ENCODE data around the gene NCKAP5. TPM values are rescaled to one million over a fixed set of nuclear protein-coding genes. Genes with fewer than 3 reads are reported as not detected.

NCKAP5 gene
- total RNA-seq, 1 donor from 2014 or later: 8.8 TPM

- DNase-seq (ENCODE audit: extremely low spot score in 2 of 2): no peak
- Histone ChIP-seq H3K4me3 (no peak overlapping the region), H3K9me3 (no peaks in the 10 kb centered on the region), H3K27me3 (no peaks in the 10 kb centered on the region), H3K27ac (no peak overlapping the region), H3K4me1 (no peaks in the 10 kb centered on the region), H3K36me3 (no peaks in the 10 kb centered on the region)
- TF ChIP-seq POLR2A (IDR thresholded peaks at IDR 0.05): no peak
- no peak for TF ChIP-seq POLR2AphosphoS5 (IDR thresholded peaks at IDR 0.05; ENCODE audit: insufficient read depth in 1 of 2, low read depth in 1 of 2)
- no peak for TF ChIP-seq CTCF (IDR thresholded peaks at IDR 0.05)
- intact Hi-C loops (cut with DNase I): no loop called here
Observed at GRCh38 chr2:133194362-133194655, 374.0 kb downstream of the NCKAP5 start.

DNA sequence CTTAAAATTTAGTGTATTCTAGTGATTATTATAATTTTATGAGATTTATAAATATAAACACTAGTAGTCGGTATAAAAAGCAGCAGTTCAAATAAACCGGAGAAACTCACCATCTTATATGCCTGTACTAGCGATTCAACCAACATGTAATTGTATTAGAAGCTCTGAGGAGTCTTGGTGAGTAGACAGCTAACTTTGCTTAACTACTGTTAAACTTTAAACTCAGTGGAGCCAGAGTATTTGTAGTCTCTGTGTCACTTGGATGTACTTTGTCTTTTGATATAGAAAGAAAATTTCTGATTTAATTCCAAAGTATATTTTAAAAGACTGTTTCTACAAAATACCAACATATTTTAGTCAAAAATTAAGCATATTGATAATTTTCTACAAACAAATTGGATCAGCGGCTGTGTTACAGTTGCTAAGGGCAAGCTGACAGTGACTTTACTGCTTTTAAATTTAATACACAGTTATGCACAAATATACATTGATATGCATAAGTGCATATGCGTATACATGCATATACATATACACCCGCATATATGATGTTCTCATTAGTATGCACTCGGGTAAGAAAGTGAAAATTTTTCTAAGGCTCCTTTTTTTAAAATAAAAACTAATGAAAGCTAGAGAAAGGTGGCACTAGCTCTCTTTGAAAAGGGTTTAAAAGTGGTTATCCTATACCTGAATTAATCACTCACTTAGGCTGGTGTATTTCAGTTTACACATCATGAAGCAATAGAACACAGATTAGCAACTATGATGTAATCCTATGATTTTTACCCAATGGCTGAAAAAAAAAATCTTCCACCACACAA, 374.5 kb downstream of the NCKAP5 start:
- Histone ChIP-seq H3K9me3 (no peaks in the 10 kb centered on the region), H3K4me1 (no peaks in the 10 kb centered on the region), H3K36me3 (no peaks in the 10 kb centered on the region), H3K27me3 (no peaks in the 10 kb centered on the region), H3K27ac (no peak overlapping the region), H3K4me3 (no peak overlapping the region)
- no peak for DNase-seq (ENCODE audit: extremely low spot score in 2 of 2)
- intact Hi-C loops (cut with DNase I): no loop called here
- TF ChIP-seq POLR2A (IDR thresholded peaks at IDR 0.05) (no peak), POLR2AphosphoS5 (IDR thresholded peaks at IDR 0.05; ENCODE audit: insufficient read depth in 1 of 2, low read depth in 1 of 2) (no peak), CTCF (IDR thresholded peaks at IDR 0.05) (no peak)

DNA sequence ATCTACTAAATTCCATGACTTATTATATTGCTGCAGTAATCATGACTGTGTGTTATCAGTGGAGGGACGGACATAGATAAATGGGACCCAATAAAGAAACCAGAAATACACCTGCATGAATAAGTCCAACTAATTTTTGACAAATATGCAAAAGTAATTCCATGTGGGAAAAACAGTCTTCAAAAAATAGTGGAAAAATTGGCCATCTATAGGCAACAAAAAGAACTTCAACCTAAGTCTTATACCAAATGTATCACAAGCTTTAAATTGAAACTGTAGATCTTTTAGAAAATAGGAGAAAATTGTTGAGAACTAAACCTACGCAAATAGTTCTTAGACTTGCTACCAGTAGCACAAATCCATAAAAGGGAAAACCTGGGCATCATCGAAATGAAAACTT, 376.2 kb downstream of the NCKAP5 start:
- intact Hi-C loops (cut with DNase I): no loop called here
- TF ChIP-seq POLR2AphosphoS5 (IDR thresholded peaks at IDR 0.05; ENCODE audit: insufficient read depth in 1 of 2, low read depth in 1 of 2) (no peak), CTCF (IDR thresholded peaks at IDR 0.05) (no peak), POLR2A (IDR thresholded peaks at IDR 0.05) (no peak)
- no peak for DNase-seq (ENCODE audit: extremely low spot score in 2 of 2)
- Histone ChIP-seq H3K4me3 (no peak overlapping the region), H3K9me3 (no peaks in the 10 kb centered on the region), H3K27ac (no peak overlapping the region), H3K36me3 (no peaks in the 10 kb centered on the region), H3K27me3 (no peaks in the 10 kb centered on the region), H3K4me1 (no peaks in the 10 kb centered on the region)

GRCh38 chr2:133177196-133177595, 391.1 kb downstream of the NCKAP5 start:
- Histone ChIP-seq H3K27ac (no peak overlapping the region), H3K4me3 (no peak overlapping the region), H3K36me3 (no peaks in the 10 kb centered on the region), H3K4me1 (no peaks in the 10 kb centered on the region), H3K27me3 (no peaks in the 10 kb centered on the region), H3K9me3 (no peaks in the 10 kb centered on the region)
- no peak for DNase-seq (ENCODE audit: extremely low spot score in 2 of 2)
- TF ChIP-seq POLR2A (IDR thresholded peaks at IDR 0.05) (no peak), POLR2AphosphoS5 (IDR thresholded peaks at IDR 0.05; ENCODE audit: insufficient read depth in 1 of 2, low read depth in 1 of 2) (no peak), CTCF (IDR thresholded peaks at IDR 0.05) (no peak)
- intact Hi-C loops (cut with DNase I): no loop called here

GRCh38 chr2:133175926-133176325, 392.3 kb downstream of the NCKAP5 start:
- no peak overlapping the region for H3K27ac ChIP-seq
- no peaks in the 10 kb centered on the region for H3K4me1 ChIP-seq
- no peak for DNase-seq (ENCODE audit: extremely low spot score in 2 of 2)
- no peak overlapping the region for H3K4me3 ChIP-seq
- intact Hi-C loops (cut with DNase I): no loop called here
- no peaks in the 10 kb centered on the region for H3K9me3 ChIP-seq
- no peaks in the 10 kb centered on the region for H3K27me3 ChIP-seq
- TF ChIP-seq CTCF (IDR thresholded peaks at IDR 0.05): no peak
- no peak for TF ChIP-seq POLR2AphosphoS5 (IDR thresholded peaks at IDR 0.05; ENCODE audit: insufficient read depth in 1 of 2, low read depth in 1 of 2)
- TF ChIP-seq POLR2A (IDR thresholded peaks at IDR 0.05): no peak
- H3K36me3 ChIP-seq: no peaks in the 10 kb centered on the region

Measured in vagina (tissue), 2 donors.